Epithelial cell of proximal tubule (primary cell): ENCODE results near the gene TTC28. TPM values are rescaled to one million over a fixed set of nuclear protein-coding genes. Genes with fewer than 3 reads are reported as not detected.

Experiments
- DNase-seq: peaks from one replicate; pipeline ENCODE4 v3.0.0-alpha.2; 2011; ENCODE audit warnings: low read depth
- H3K4me3 ChIP-seq: 2 replicates; pipeline ENCODE4 v1.5.1; 2011; ENCODE audit warnings: low read depth, mild to moderate bottlenecking, low read length
- total RNA-seq: library from RNA; depleted of rRNA; stranded (reverse); fragments of >200 nt; gene quantifications from 2 replicates; pipeline ENCODE4 v1.2.3, GENCODE V29; 2015
- TF ChIP-seq, protein P1 (sequence below): conservative IDR thresholded peaks from 2 replicates; pipeline ENCODE4 v1.5.1; 2012; ENCODE audit warnings: low read depth, mild to moderate bottlenecking, low read length

Gene TTC28
- total RNA-seq, 1 donor from 2014 or later: 3.7 TPM

DNA sequence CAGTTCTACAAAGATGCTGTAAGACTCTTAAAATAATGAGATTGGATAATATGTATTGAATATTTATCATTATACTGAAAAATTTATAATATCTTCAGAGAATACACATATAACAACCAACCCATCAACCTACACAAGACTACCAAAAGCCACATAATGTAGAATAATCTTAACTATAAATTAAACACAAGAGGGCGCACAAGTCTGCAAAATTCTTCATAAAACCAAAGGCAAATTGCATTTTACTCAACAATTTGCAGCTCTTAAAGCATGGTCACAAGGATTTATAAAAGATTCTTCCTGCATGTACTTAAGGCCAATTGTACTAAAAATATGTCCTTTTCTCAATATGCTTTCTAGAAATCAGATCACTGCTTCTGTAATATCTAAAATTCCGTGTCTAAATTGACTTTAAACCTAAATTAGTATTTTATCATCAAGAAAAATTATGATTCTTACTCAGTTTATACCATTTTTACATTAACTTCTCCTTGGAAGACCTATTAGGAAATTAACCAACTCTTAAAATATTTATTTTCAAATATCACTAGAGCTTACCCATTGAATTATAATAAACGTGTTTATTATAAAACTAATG is 79.0 kb downstream of the TTC28 start:
- TF ChIP-seq, protein P1, sequence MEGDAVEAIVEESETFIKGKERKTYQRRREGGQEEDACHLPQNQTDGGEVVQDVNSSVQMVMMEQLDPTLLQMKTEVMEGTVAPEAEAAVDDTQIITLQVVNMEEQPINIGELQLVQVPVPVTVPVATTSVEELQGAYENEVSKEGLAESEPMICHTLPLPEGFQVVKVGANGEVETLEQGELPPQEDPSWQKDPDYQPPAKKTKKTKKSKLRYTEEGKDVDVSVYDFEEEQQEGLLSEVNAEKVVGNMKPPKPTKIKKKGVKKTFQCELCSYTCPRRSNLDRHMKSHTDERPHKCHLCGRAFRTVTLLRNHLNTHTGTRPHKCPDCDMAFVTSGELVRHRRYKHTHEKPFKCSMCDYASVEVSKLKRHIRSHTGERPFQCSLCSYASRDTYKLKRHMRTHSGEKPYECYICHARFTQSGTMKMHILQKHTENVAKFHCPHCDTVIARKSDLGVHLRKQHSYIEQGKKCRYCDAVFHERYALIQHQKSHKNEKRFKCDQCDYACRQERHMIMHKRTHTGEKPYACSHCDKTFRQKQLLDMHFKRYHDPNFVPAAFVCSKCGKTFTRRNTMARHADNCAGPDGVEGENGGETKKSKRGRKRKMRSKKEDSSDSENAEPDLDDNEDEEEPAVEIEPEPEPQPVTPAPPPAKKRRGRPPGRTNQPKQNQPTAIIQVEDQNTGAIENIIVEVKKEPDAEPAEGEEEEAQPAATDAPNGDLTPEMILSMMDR: peak; percentile 49
- DNase-seq: peak; percentile 10
- no peak overlapping the region for H3K4me3 ChIP-seq

DNA sequence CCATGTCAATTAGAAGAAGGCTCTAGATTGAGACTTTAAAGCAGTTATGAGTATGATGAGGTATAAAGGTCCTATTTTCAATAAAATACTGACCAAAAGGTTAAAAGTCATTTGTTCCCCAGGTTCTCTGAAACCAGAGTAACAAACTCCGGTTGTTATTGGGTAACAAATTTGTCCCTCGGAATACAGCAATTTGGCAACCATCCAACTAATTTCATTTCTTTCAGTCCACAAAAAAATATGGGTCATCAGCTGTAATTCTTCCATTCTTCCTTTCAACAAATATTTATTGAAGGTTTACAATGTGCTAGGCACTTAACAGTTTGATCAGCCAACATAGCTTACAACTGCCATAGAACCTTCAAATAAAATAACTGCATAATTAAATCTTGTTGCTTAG is 79.9 kb downstream of the TTC28 start:
- DNase-seq: no peak
- TF ChIP-seq, protein P1: no peak
- H3K4me3 ChIP-seq: no peak overlapping the region

DNA sequence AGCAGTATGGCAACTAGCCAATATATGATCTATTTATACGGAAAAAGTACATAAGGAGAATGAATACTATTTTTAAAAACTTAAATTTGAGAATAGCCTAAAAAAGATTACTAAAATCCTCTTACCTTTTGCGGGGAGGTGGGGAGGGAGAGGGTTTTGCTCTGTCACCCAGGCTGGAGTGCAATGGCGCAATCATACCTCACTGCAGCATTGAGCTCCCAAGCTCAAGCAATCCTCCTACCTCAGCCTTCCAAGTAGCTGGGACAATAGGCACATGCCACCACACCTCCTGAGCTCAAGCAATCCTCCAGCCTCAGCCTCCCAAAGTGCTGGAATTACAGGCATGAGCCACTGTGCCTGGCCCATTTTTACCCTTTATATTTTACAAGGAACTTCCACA is 82.0 kb downstream of the TTC28 start:
- TF ChIP-seq, protein P1: no peak
- no peak for DNase-seq
- H3K4me3 ChIP-seq: no peak overlapping the region

DNA sequence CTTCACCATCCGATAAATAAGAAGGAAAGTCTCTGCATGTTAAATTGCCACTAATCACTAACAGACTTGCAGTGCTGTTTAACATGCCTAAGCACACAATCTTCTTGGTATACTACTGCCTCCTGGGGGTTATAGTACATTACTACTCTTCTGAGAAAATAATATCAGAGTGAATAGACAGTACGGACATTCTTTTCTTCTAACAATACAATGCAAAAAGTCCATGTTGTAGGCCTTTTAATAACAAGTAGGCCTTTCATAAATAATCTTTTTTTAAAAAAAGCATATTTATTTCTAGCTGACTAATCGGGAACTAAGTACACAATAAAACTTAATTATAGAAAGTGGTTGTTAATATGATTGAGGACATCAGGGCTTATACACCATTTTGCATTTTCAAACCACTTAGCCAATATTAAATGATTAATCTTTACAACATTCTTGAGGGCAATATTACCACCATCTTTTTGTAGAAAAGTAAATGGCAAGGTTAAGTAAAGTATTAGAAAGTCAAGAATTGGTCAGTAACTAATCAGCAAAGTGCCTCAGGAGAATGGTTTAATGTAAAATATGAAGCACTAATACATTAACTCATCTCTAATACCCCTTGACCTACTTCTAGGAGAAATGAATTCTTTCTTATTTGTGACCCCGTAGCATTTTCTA is 84.7 kb downstream of the TTC28 start:
- H3K4me3 ChIP-seq: no peak overlapping the region
- peak; percentile 42 for DNase-seq
- TF ChIP-seq, protein P1: peak; percentile 73

DNA sequence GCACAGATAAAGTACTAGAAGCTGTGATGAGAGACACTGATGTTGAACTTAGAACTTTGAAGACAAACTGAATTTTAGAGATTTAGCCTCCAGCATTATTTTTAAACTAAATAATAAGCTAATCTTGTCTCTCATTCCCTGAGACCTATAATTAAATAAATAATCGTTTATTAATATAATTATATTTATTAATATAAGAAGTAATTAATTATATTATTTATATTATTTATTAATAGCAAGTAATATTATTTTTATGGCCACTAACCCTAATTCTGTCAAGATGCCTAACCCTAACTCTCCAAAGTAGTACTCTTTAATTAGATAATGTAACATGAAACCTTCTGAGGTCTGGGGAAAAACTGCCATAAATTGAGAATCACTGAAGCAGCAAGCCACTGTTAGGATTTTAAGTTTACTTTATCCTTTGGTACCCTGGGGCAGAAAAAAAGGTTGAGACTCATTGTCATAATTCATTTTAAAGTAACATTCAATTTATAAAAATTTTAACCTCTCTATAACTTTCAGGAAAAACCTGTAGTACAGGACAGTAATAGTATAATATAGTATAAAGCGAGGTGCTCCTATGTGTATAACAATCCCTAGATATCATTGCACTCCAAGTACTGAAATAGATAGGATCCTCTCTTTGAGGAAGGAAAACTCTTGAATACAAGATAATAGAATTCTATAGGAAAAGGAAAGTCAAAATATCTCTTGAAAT is 85.4 kb downstream of the TTC28 start:
- TF ChIP-seq, protein P1: no peak
- no peak overlapping the region for H3K4me3 ChIP-seq
- no peak for DNase-seq

DNA sequence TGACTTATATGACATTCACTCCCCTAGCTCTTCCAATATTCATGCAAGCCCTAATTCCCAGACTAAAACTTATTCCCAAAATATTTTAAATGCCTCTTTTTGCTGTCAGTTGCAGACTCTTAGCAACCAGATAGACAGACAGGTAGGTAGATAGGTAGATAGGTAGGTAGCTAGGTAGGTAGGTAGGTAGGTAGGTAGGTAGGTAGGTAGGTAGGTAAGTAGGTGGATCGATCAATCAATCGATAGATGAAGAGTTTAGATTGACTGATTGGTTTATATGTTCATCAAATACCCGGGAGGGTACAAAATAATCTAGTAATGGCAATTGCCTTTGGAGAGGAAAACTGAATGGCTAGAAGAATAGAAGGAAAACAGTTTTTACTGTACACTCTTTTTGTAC is 86.3 kb downstream of the TTC28 start:
- no peak overlapping the region for H3K4me3 ChIP-seq
- TF ChIP-seq, protein P1: no peak
- DNase-seq: no peak
